ENCODE measurements around the gene SLAMF6. TPM values are rescaled to one million over a fixed set of nuclear protein-coding genes. Genes with fewer than 3 reads are reported as not detected.

Gene SLAMF6
- total and polyA plus RNA-seq, 11 donors, result 0.09 to 3.8 (median 0.30) TPM

GRCh38 chr1:160465123-160465522 lies 57.9 kb downstream of the SLAMF6 start:
- WGBS, 4 donors, result 94 to 96% (median 94%) methylated on average over 6 of the region's 6 CpGs
- Histone ChIP-seq H3K4me3 (no peak overlapping the region), H3K36me3 (no peaks in the 10 kb centered on the region), H3K9me3 (no peaks in the 10 kb centered on the region), H3K4me1 (peaks cover 0 to 17% (median 0%) of the 10 kb centered on the region in 12 donors), H3K27me3 (peaks cover 0 to 4% (median 0%) of the 10 kb centered on the region in 9 donors), H3K27ac (no peak overlapping the region)
- ATAC-seq (no peak), DNase-seq (no peak)
- TF ChIP-seq POLR2A (IDR thresholded peaks at IDR 0.05) (no peak), CTCF (IDR thresholded peaks at IDR 0.05) (no peak)
- intact Hi-C loops (cut with DNase I), result no loop called here

- 61 to 69% (median 63%) methylated on average over 4 of the region's 4 CpGs for WGBS, 4 donors
- Histone ChIP-seq H3K4me3 (no peak overlapping the region), H3K27ac (peak overlapping the region in 1 of 12 donors; percentile 40), H3K4me1 (peaks cover 0 to 11% (median 0%) of the 10 kb centered on the region in 12 donors), H3K9me3 (no peaks in the 10 kb centered on the region), H3K27me3 (no peaks in the 10 kb centered on the region), H3K36me3 (no peaks in the 10 kb centered on the region)
- intact Hi-C loops (cut with DNase I), result no loop called here
- ATAC-seq (no peak), DNase-seq (no peak)
- TF ChIP-seq CTCF (IDR thresholded peaks at IDR 0.05) (no peak), POLR2A (IDR thresholded peaks at IDR 0.05) (no peak)
These were observed 62.3 kb downstream of the SLAMF6 start for GRCh38 chr1:160460683-160461287.

- TF ChIP-seq POLR2A (IDR thresholded peaks at IDR 0.05) (no peak), CTCF (IDR thresholded peaks at IDR 0.05) (no peak)
- Histone ChIP-seq H3K27ac (peak overlapping the region in 1 of 12 donors; percentile 40), H3K36me3 (no peaks in the 10 kb centered on the region), H3K27me3 (no peaks in the 10 kb centered on the region), H3K9me3 (no peaks in the 10 kb centered on the region), H3K4me1 (peaks cover 0 to 11% (median 0%) of the 10 kb centered on the region in 12 donors), H3K4me3 (no peak overlapping the region)
- 68 to 82% (median 80%) methylated on average over 5 of the region's 5 CpGs for WGBS, 4 donors
- no peak for ATAC-seq
- DNase-seq, result no peak
- intact Hi-C loops (cut with DNase I), result no loop called here
These were observed 62.8 kb downstream of the SLAMF6 start for GRCh38 chr1:160460214-160460642.

- no peak for DNase-seq
- ATAC-seq, result no peak
- H3K9me3 ChIP-seq, result no peaks in the 10 kb centered on the region
- TF ChIP-seq POLR2A (IDR thresholded peaks at IDR 0.05) (no peak), CTCF (IDR thresholded peaks at IDR 0.05) (no peak)
- no peaks in the 10 kb centered on the region for H3K27me3 ChIP-seq
- 82 to 98% (median 83%) methylated on average over 2 of the region's 2 CpGs for WGBS, 4 donors
- no peak overlapping the region for H3K27ac ChIP-seq
- no peak overlapping the region for H3K4me3 ChIP-seq
- no peaks in the 10 kb centered on the region for H3K36me3 ChIP-seq
- H3K4me1 ChIP-seq, result peaks cover 0 to 11% (median 0%) of the 10 kb centered on the region in 12 donors
- intact Hi-C loops (cut with DNase I), result no loop called here
These were observed 63.4 kb downstream of the SLAMF6 start for GRCh38 chr1:160459687-160460086.
